ENCODE results near the gene PGLYRP2. TPM values are rescaled to one million over a fixed set of nuclear protein-coding genes. Genes with fewer than 3 reads are reported as not detected.

Gene PGLYRP2
- total RNA-seq, 1 experiment from 2014 or later, result not detected

DNA sequence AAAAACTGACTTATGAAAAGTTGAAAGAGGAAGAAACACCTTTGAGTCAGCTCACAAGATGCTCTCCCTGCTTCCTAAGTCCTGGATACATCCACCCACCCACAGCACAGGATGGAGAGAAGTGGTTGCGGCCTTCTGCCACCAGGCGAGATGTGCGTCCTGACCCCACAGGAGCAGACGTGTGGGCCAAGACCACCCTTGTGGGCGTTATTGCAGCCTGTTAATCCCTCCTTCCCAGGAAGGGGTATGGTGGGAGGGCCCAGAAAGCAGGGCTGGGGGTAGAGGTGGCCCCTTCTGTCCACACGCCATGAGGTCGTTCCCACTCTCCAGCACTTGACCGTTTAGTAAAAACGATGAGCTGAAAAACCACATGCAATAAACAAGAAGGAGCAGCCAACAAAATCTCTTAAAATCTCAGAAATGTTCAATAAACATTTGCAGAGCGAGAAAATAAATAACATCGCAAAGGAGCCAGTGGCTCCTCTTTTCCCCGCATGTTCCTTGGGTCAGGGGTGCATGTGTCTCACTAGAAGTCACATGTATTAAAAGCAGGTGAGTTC, 58.1 kb downstream of the PGLYRP2 start:
- CTCF ChIA-PET, result interaction anchor here (5.7 kb wide), 1 partner anchor 134 kb away, joined by 68 read pairs; no protein-coding TSS in a partner anchor
- Histone ChIP-seq H4K20me1 (ENCODE audit: insufficient read depth) (no peaks in the 10 kb centered on the region), H2AFZ (ENCODE audit: low read depth, low read length, poor library complexity, severe bottlenecking) (no peak overlapping the region), H3K9me3 (ENCODE audit: control insufficient read depth in 1 of 2, insufficient read depth in 1 of 2, low read depth in 1 of 2, low read length in 2 of 2) (no peaks in the 10 kb centered on the region), H3K9me2 (ENCODE audit: insufficient read depth) (no peaks in the 10 kb centered on the region), H3K4me2 (ENCODE audit: low read length) (no peak overlapping the region), H3K9ac (ENCODE audit: low read length) (no peak overlapping the region), H3K27ac (ENCODE audit: low read depth, low read length) (no peak overlapping the region), H3K4me1 (ENCODE audit: control insufficient read depth in 1 of 2, insufficient read depth in 2 of 2, low read length in 2 of 2) (peaks cover 15 to 16% of the 10 kb centered on the region in 2 experiments; a peak in 3 of 4 replicates), H3K79me2 (ENCODE audit: insufficient read depth, low read length) (peaks cover 29% of the 10 kb centered on the region), H3K27me3 (ENCODE audit: insufficient read depth, low read length) (no peaks in the 10 kb centered on the region), H3K4me3 (replicated peaks in 1 of 2; ENCODE audit: low read depth in 1 of 2, low read length in 2 of 2) (no peak overlapping the region), H3K36me3 (ENCODE audit: control insufficient read depth in 1 of 2, insufficient read depth in 2 of 2, low read length in 2 of 2) (peaks cover 14 to 29% of the 10 kb centered on the region in 2 experiments; a peak in 3 of 4 replicates)
- POLR2A ChIA-PET, result interaction anchor here (3.0 kb wide), 1 partner anchor 42 kb away, joined by 22 read pairs; the partner anchor contains the start of gene AKAP8
- TF ChIP-seq ZNF274 (IDR thresholded peaks at IDR 0.05; ENCODE audit: low read depth, low read length), result no peak
- no peak for TF ChIP-seq EZH2 (IDR thresholded peaks at IDR 0.05)
- no peak for TF ChIP-seq RAD21 (IDR thresholded peaks at IDR 0.05; ENCODE audit: low read depth)
- TF ChIP-seq, protein P1, sequence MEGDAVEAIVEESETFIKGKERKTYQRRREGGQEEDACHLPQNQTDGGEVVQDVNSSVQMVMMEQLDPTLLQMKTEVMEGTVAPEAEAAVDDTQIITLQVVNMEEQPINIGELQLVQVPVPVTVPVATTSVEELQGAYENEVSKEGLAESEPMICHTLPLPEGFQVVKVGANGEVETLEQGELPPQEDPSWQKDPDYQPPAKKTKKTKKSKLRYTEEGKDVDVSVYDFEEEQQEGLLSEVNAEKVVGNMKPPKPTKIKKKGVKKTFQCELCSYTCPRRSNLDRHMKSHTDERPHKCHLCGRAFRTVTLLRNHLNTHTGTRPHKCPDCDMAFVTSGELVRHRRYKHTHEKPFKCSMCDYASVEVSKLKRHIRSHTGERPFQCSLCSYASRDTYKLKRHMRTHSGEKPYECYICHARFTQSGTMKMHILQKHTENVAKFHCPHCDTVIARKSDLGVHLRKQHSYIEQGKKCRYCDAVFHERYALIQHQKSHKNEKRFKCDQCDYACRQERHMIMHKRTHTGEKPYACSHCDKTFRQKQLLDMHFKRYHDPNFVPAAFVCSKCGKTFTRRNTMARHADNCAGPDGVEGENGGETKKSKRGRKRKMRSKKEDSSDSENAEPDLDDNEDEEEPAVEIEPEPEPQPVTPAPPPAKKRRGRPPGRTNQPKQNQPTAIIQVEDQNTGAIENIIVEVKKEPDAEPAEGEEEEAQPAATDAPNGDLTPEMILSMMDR (IDR thresholded peaks at IDR 0.05 in 2 of 3, conservative IDR thresholded peaks at IDR 0.05 in 1 of 3; ENCODE audit: borderline replicate concordance in 1 of 3, insufficient read depth in 1 of 3, low read depth in 2 of 3, low read length in 2 of 3), result no peak
- no peak for TF ChIP-seq ZFX (IDR thresholded peaks at IDR 0.05)
- TF ChIP-seq POLR2AphosphoS5 (IDR thresholded peaks at IDR 0.05; ENCODE audit: low read depth, low read length), result no peak
- no peak for TF ChIP-seq CBX3 (IDR thresholded peaks at IDR 0.05; ENCODE audit: low read depth)
- TF ChIP-seq EGR1 (IDR thresholded peaks at IDR 0.05; ENCODE audit: low read depth), result no peak
- no peak for TF ChIP-seq ATF3 (IDR thresholded peaks at IDR 0.05)
- TF ChIP-seq SP1 (IDR thresholded peaks at IDR 0.05; ENCODE audit: low read depth), result no peak
- RAD21 ChIA-PET (ENCODE audit: low non-redundant PET in 1 of 2, low total read pairs in 2 of 2, uncharacterized antibody in 2 of 2, unreplicated experiment in 2 of 2), result no interaction called here
- DNase-seq (ENCODE audit: low read depth, low spot score) (no peak), ATAC-seq (no peak)
- intact Hi-C loops (cut with micrococcal nuclease), result no loop called here
- no TSS peak for BruUV-seq (replicated peaks)
